ENCODE measurements around the gene KRTAP5-3.
"Not testable (repeated sequence)": the region's sequence is repeated elsewhere in the genome, so short reads cannot be mapped to it uniquely, and the experiment has no call there.

Gene KRTAP5-3

GRCh38 chr11:1575756-1576155, 32.5 kb downstream of the KRTAP5-3 start:
- DNase-seq: not testable (repeated sequence)

GRCh38 chr11:1574933-1575242, 33.4 kb downstream of the KRTAP5-3 start:
- no peak for DNase-seq

GRCh38 chr11:1574238-1574932, 33.9 kb downstream of the KRTAP5-3 start:
- peak; percentile 58 for DNase-seq

- no peak for DNase-seq
These were observed 34.4 kb downstream of the KRTAP5-3 start for GRCh38 chr11:1573903-1574237.

- DNase-seq: peak; percentile 17
These were observed 35.0 kb downstream of the KRTAP5-3 start for GRCh38 chr11:1573077-1573902.

GRCh38 chr11:1572197-1573076, 35.8 kb downstream of the KRTAP5-3 start, which contains the start of gene DUSP8:
Gene DUSP8 (minus strand): TSS chr11:1572271. CDS start chr11:1565826, 6,445 bp downstream.
- DNase-seq: peak; percentile 93

GRCh38 chr11:1571760-1572196, 36.5 kb downstream of the KRTAP5-3 start:
- DNase-seq: no peak

- no peak for DNase-seq
These were observed 37.1 kb downstream of the KRTAP5-3 start for GRCh38 chr11:1570896-1571759.

- DNase-seq: no peak
These were observed 37.8 kb downstream of the KRTAP5-3 start for GRCh38 chr11:1570531-1570895.

GRCh38 chr11:1570001-1570453, 38.2 kb downstream of the KRTAP5-3 start:
- no peak for DNase-seq

- DNase-seq: no peak
These were observed 38.9 kb downstream of the KRTAP5-3 start for GRCh38 chr11:1569251-1569780.

GRCh38 chr11:1568441-1568911, 39.8 kb downstream of the KRTAP5-3 start:
- DNase-seq: no peak

- no peak for DNase-seq
These were observed 40.6 kb downstream of the KRTAP5-3 start for GRCh38 chr11:1567721-1568100.

GRCh38 chr11:1567052-1567720, 41.1 kb downstream of the KRTAP5-3 start:
- no peak for DNase-seq

GRCh38 chr11:1566381-1567051, 41.7 kb downstream of the KRTAP5-3 start:
- no peak for DNase-seq

GRCh38 chr11:1565904-1566247, 42.4 kb downstream of the KRTAP5-3 start:
- no peak for DNase-seq

GRCh38 chr11:1565173-1565903, 42.9 kb downstream of the KRTAP5-3 start:
- no peak for DNase-seq

GRCh38 chr11:1564535-1565172, 43.6 kb downstream of the KRTAP5-3 start:
- DNase-seq: no peak

- no peak for DNase-seq
These were observed 44.3 kb downstream of the KRTAP5-3 start for GRCh38 chr11:1563697-1564534.
